ENCODE measurements around the gene WLS.
"Not testable (repeated sequence)": the region's sequence is repeated elsewhere in the genome, so short reads cannot be mapped to it uniquely, and the experiment has no call there.

WLS gene

GRCh38 chr1:68166348-68166747 is 66.0 kb downstream of the WLS start:
- DNase-seq (ENCODE audit: low read depth in 2 of 2), result no peak

GRCh38 chr1:68165665-68166064 is 66.7 kb downstream of the WLS start:
- DNase-seq (ENCODE audit: low read depth in 2 of 2), result no peak

GRCh38 chr1:68164918-68165317 is 67.4 kb downstream of the WLS start:
- DNase-seq (ENCODE audit: low read depth in 2 of 2), result no peak

GRCh38 chr1:68163220-68163619 is 69.1 kb downstream of the WLS start:
- DNase-seq (ENCODE audit: low read depth in 2 of 2), result no peak

- DNase-seq (ENCODE audit: low read depth in 2 of 2), result no peak
Measured at GRCh38 chr1:68162761-68163160, 69.6 kb downstream of the WLS start.

- not testable (repeated sequence) for DNase-seq (ENCODE audit: low read depth in 2 of 2)
Measured at GRCh38 chr1:68161672-68162071, 70.7 kb downstream of the WLS start.

- DNase-seq (ENCODE audit: low read depth in 2 of 2), result not testable (repeated sequence)
Measured at GRCh38 chr1:68160935-68161334, 71.4 kb downstream of the WLS start.

GRCh38 chr1:68160021-68160420 is 72.3 kb downstream of the WLS start:
- no peak for DNase-seq (ENCODE audit: low read depth in 2 of 2)

GRCh38 chr1:68158837-68159236 is 73.5 kb downstream of the WLS start:
- DNase-seq (ENCODE audit: low read depth in 2 of 2), result no peak

GRCh38 chr1:68157416-68157815 is 74.9 kb downstream of the WLS start:
- no peak for DNase-seq (ENCODE audit: low read depth in 2 of 2)

GRCh38 chr1:68151690-68152089 is 80.6 kb downstream of the WLS start:
- no peak for DNase-seq (ENCODE audit: low read depth in 2 of 2)

GRCh38 chr1:68149907-68150306 is 82.4 kb downstream of the WLS start:
- no peak for DNase-seq (ENCODE audit: low read depth in 2 of 2)

- DNase-seq (ENCODE audit: low read depth in 2 of 2), result no peak
Measured at GRCh38 chr1:68149110-68149798, 83.1 kb downstream of the WLS start.

- no peak for DNase-seq (ENCODE audit: low read depth in 2 of 2)
Measured at GRCh38 chr1:68148631-68149030, 83.7 kb downstream of the WLS start.

GRCh38 chr1:68147534-68148171 is 84.7 kb downstream of the WLS start:
- DNase-seq (ENCODE audit: low read depth in 2 of 2), result no peak

- no peak for DNase-seq (ENCODE audit: low read depth in 2 of 2)
Measured at GRCh38 chr1:68145418-68146126, 86.8 kb downstream of the WLS start.

GRCh38 chr1:68144856-68145255 is 87.5 kb downstream of the WLS start:
- DNase-seq (ENCODE audit: low read depth in 2 of 2), result no peak

- no peak for DNase-seq (ENCODE audit: low read depth in 2 of 2)
Measured at GRCh38 chr1:68143633-68144032, 88.7 kb downstream of the WLS start.

- DNase-seq (ENCODE audit: low read depth in 2 of 2), result no peak
Measured at GRCh38 chr1:68142461-68142860, 89.9 kb downstream of the WLS start.

- DNase-seq (ENCODE audit: low read depth in 2 of 2), result no peak
Measured at GRCh38 chr1:68142036-68142435, 90.3 kb downstream of the WLS start.

- no peak for DNase-seq (ENCODE audit: low read depth in 2 of 2)
Measured at GRCh38 chr1:68141071-68142021, 91.0 kb downstream of the WLS start.

GRCh38 chr1:68140536-68140935 is 91.8 kb downstream of the WLS start:
- DNase-seq (ENCODE audit: low read depth in 2 of 2), result no peak

Measured in activated CD4-positive, alpha-beta T cell treated with anti-CD3 and anti-CD28 coated beads for 24 hours (primary cell).